ENCODE measurements around the gene CASK. TPM values are rescaled to one million over a fixed set of nuclear protein-coding genes. Genes with fewer than 3 reads are reported as not detected.

The CASK gene
- total RNA-seq, 2 experiments from 2014 or later: 39.9 to 44.6 TPM

- no peaks in the 10 kb centered on the region for H3K27me3 ChIP-seq (ENCODE audit: control insufficient read depth in 1 of 2, insufficient read depth in 2 of 2, low read length in 2 of 2)
- Mint-ChIP-seq H3K9me3 (no peaks in the 10 kb centered on the region), H3K36me3 (ENCODE audit: low read depth) (peaks cover 63% of the 10 kb centered on the region), H3K4me1 (ENCODE audit: low read depth) (peaks cover 9% of the 10 kb centered on the region), H3K4me3 (no peak overlapping the region), H3K27me3 (no peaks in the 10 kb centered on the region), H3K27ac (no peak overlapping the region)
- ATAC-seq (ENCODE audit: poor library complexity): no peak
- H3K4me1 ChIP-seq (ENCODE audit: insufficient read depth, low read length): peaks cover 4% of the 10 kb centered on the region
- POLR2A ChIA-PET: no interaction called here
- no peaks in the 10 kb centered on the region for H3K9me3 ChIP-seq (ENCODE audit: control insufficient read depth in 1 of 2, insufficient read depth in 1 of 2, low read length in 2 of 2)
- H3K4me3 ChIP-seq (ENCODE audit: low read length): no peak overlapping the region
- DNase-seq: no peak
- CTCF ChIA-PET: interaction anchor here (1.6 kb wide), 1 partner anchor 8 kb away, joined by 3 read pairs; no protein-coding TSS in a partner anchor
- H3K27ac ChIP-seq (ENCODE audit: low read depth in 1 of 2, low read length in 2 of 2): no peak overlapping the region
- intact Hi-C loops (cut with DNase I, micrococcal nuclease): no loop called here
- H3K36me3 ChIP-seq (ENCODE audit: insufficient read depth, low read length): peaks cover 31% of the 10 kb centered on the region
- TF ChIP-seq, protein P1, sequence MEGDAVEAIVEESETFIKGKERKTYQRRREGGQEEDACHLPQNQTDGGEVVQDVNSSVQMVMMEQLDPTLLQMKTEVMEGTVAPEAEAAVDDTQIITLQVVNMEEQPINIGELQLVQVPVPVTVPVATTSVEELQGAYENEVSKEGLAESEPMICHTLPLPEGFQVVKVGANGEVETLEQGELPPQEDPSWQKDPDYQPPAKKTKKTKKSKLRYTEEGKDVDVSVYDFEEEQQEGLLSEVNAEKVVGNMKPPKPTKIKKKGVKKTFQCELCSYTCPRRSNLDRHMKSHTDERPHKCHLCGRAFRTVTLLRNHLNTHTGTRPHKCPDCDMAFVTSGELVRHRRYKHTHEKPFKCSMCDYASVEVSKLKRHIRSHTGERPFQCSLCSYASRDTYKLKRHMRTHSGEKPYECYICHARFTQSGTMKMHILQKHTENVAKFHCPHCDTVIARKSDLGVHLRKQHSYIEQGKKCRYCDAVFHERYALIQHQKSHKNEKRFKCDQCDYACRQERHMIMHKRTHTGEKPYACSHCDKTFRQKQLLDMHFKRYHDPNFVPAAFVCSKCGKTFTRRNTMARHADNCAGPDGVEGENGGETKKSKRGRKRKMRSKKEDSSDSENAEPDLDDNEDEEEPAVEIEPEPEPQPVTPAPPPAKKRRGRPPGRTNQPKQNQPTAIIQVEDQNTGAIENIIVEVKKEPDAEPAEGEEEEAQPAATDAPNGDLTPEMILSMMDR (IDR thresholded peaks at IDR 0.05): no peak
These were observed 257.7 kb downstream of the CASK start for GRCh38 chrX:41665686-41666085.

- intact Hi-C loops (cut with DNase I, micrococcal nuclease): no loop called here
- no peaks in the 10 kb centered on the region for H3K27me3 ChIP-seq (ENCODE audit: control insufficient read depth in 1 of 2, insufficient read depth in 2 of 2, low read length in 2 of 2)
- TF ChIP-seq, protein P1 (IDR thresholded peaks at IDR 0.05): no peak
- no peak overlapping the region for H3K27ac ChIP-seq (ENCODE audit: low read depth in 1 of 2, low read length in 2 of 2)
- H3K36me3 Mint-ChIP-seq (ENCODE audit: low read depth): peaks cover 64% of the 10 kb centered on the region
- H3K4me3 Mint-ChIP-seq: no peak overlapping the region
- H3K9me3 ChIP-seq (ENCODE audit: control insufficient read depth in 1 of 2, insufficient read depth in 1 of 2, low read length in 2 of 2): no peaks in the 10 kb centered on the region
- ChIA-PET POLR2A (no interaction called here), CTCF (no interaction called here)
- H3K36me3 ChIP-seq (ENCODE audit: insufficient read depth, low read length): peaks cover 29% of the 10 kb centered on the region
- H3K9me3 Mint-ChIP-seq: no peaks in the 10 kb centered on the region
- H3K4me3 ChIP-seq (ENCODE audit: low read length): no peak overlapping the region
- H3K27me3 Mint-ChIP-seq: no peaks in the 10 kb centered on the region
- no peak for DNase-seq
- ATAC-seq (ENCODE audit: poor library complexity): no peak
- peaks cover 9% of the 10 kb centered on the region for H3K4me1 Mint-ChIP-seq (ENCODE audit: low read depth)
- H3K27ac Mint-ChIP-seq: no peak overlapping the region
- H3K4me1 ChIP-seq (ENCODE audit: insufficient read depth, low read length): peaks cover 4% of the 10 kb centered on the region
These were observed 258.4 kb downstream of the CASK start for GRCh38 chrX:41664908-41665307.

- Histone ChIP-seq H3K36me3 (ENCODE audit: insufficient read depth, low read length) (peaks cover 24% of the 10 kb centered on the region), H3K4me3 (ENCODE audit: low read length) (no peak overlapping the region), H3K27me3 (ENCODE audit: control insufficient read depth in 1 of 2, insufficient read depth in 2 of 2, low read length in 2 of 2) (no peaks in the 10 kb centered on the region), H3K4me1 (ENCODE audit: insufficient read depth, low read length) (peaks cover 4% of the 10 kb centered on the region), H3K9me3 (ENCODE audit: control insufficient read depth in 1 of 2, insufficient read depth in 1 of 2, low read length in 2 of 2) (no peaks in the 10 kb centered on the region), H3K27ac (ENCODE audit: low read depth in 1 of 2, low read length in 2 of 2) (no peak overlapping the region)
- TF ChIP-seq, protein P1 (IDR thresholded peaks at IDR 0.05): no peak
- H3K4me3 Mint-ChIP-seq: no peak overlapping the region
- no peaks in the 10 kb centered on the region for H3K9me3 Mint-ChIP-seq
- DNase-seq (no peak), ATAC-seq (ENCODE audit: poor library complexity) (no peak)
- ChIA-PET CTCF (no interaction called here), POLR2A (no interaction called here)
- no peaks in the 10 kb centered on the region for H3K27me3 Mint-ChIP-seq
- peaks cover 9% of the 10 kb centered on the region for H3K4me1 Mint-ChIP-seq (ENCODE audit: low read depth)
- intact Hi-C loops (cut with DNase I, micrococcal nuclease): no loop called here
- no peak overlapping the region for H3K27ac Mint-ChIP-seq
- peaks cover 64% of the 10 kb centered on the region for H3K36me3 Mint-ChIP-seq (ENCODE audit: low read depth)
These were observed 258.9 kb downstream of the CASK start for GRCh38 chrX:41664375-41664901.
